Suprapubic skin (tissue), 4 donors: Measurements from ENCODE around the gene TMEM80.

Experiments
- POLR2A ChIP-seq, 2 donors: fragments of 450-650 bp; IDR thresholded peaks; one replicate each; pipeline ENCODE4 v1.6.1; 2017; ENCODE audit warnings: antibody characterized with exemption in 2 of 2, mild to moderate bottlenecking in 2 of 2, moderate library complexity in 2 of 2
- POLR2AphosphoS5 ChIP-seq, 3 donors: sonication (generic); formaldehyde crosslinking; IDR thresholded peaks; one replicate each; pipeline ENCODE4 v1.6.1; 2017; ENCODE audit warnings: antibody characterized with exemption in 3 of 3
- TF ChIP-seq, protein P1 (sequence below), 2 donors: fragments of 200-600 bp in 1 of 2; fragments of 450-650 bp in 1 of 2; sonication (generic) in 1 of 2; IDR thresholded peaks; one replicate each; pipeline ENCODE4 v1.5.1; 2016 to 2019; ENCODE audit warnings: antibody characterized with exemption in 2 of 2, mild to moderate bottlenecking in 1 of 2, moderate library complexity in 1 of 2

DNA sequence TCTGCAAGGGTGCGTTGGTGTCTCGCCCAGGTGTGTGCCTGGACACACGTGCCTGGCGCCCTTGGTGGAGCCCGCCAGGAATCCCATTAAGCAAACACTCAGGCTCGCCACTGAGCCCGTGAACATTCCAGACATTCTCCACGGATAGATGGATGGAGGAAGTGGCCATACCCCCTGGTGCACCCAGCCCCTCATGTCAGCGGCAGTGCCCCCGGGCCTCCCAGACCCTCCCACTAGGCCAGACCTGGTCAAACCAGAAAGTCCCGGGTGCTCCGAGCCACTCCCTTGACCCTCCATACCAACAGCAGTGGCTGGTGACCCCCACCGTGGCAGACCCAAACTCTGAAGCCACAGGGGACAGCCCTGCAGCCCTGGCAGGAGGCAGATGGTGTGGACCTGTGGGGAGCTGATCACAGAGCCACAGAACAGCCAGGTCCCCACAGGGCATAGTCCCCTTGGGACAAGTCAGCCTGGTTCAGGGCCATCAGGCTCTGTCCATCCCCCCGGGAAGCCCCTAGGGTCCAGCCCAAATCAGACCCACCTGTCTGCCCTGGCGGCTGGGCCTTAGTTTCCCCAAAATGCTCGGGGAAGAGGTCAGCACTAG lies 12.3 kb downstream of the TMEM80 start:
- TF ChIP-seq POLR2A (IDR thresholded peaks at IDR 0.05) (no peak), POLR2AphosphoS5 (IDR thresholded peaks at IDR 0.05) (no peak)
- TF ChIP-seq, protein P1, sequence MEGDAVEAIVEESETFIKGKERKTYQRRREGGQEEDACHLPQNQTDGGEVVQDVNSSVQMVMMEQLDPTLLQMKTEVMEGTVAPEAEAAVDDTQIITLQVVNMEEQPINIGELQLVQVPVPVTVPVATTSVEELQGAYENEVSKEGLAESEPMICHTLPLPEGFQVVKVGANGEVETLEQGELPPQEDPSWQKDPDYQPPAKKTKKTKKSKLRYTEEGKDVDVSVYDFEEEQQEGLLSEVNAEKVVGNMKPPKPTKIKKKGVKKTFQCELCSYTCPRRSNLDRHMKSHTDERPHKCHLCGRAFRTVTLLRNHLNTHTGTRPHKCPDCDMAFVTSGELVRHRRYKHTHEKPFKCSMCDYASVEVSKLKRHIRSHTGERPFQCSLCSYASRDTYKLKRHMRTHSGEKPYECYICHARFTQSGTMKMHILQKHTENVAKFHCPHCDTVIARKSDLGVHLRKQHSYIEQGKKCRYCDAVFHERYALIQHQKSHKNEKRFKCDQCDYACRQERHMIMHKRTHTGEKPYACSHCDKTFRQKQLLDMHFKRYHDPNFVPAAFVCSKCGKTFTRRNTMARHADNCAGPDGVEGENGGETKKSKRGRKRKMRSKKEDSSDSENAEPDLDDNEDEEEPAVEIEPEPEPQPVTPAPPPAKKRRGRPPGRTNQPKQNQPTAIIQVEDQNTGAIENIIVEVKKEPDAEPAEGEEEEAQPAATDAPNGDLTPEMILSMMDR (IDR thresholded peaks at IDR 0.05) = no peak
